Immature natural killer cell (primary cell): ENCODE measurements around the gene STX7. TPM values are rescaled to one million over a fixed set of nuclear protein-coding genes. Genes with fewer than 3 reads are reported as not detected.
A peak's percentile ranks its signal among the peaks of the same experiment; 100 is the strongest.

Experiments used
- DNase-seq, 3 donors: peaks; one replicate each; pipeline ENCODE4 v3.0.0; 2022; ENCODE audit warnings: mixed read lengths in 1 of 3
- H3K27ac Mint-ChIP-seq, 6 donors: one replicate each; pipeline ENCODE4 v1.8.0; 2020; ENCODE audit warnings: mixed read lengths in 6 of 6, mild to moderate bottlenecking in 5 of 6, inconsistent platforms in 4 of 6, moderate library complexity in 3 of 6
- H3K27me3 Mint-ChIP-seq, 3 donors: one replicate each; pipeline ENCODE4 v1.8.0; 2020 to 2021; ENCODE audit warnings: low read depth in 3 of 3, mild to moderate bottlenecking in 3 of 3, mixed read lengths in 3 of 3, moderate library complexity in 3 of 3, inconsistent platforms in 1 of 3
- H3K36me3 Mint-ChIP-seq, 3 donors: one replicate each; pipeline ENCODE4 v1.8.0; 2020; ENCODE audit warnings: mixed read lengths in 3 of 3, inconsistent platforms in 2 of 3, mild to moderate bottlenecking in 2 of 3
- H3K4me1 Mint-ChIP-seq, 2 donors: one replicate each; pipeline ENCODE4 v1.8.0; 2020; ENCODE audit warnings: inconsistent platforms in 2 of 2, mild to moderate bottlenecking in 2 of 2, mixed read lengths in 2 of 2, moderate library complexity in 1 of 2
- H3K4me3 Mint-ChIP-seq, 5 donors: one replicate each; pipeline ENCODE4 v1.8.0; 2020; ENCODE audit warnings: mild to moderate bottlenecking in 5 of 5, mixed read lengths in 5 of 5, inconsistent platforms in 3 of 5, moderate library complexity in 3 of 5
- H3K9me3 Mint-ChIP-seq, 6 donors: one replicate each; pipeline ENCODE4 v1.8.0; 2020; ENCODE audit warnings: mild to moderate bottlenecking in 6 of 6, mixed read lengths in 6 of 6, inconsistent platforms in 4 of 6, moderate library complexity in 3 of 6
- polyA plus RNA-seq, 3 donors: library from polyadenylated mRNA; unstranded; fragments of 300-500 nt; fragmentation: Illumina TruSeq; gene quantifications; one replicate each; pipeline ENCODE4 v1.2.3, GENCODE V29; 2021

STX7 gene
- polyA plus RNA-seq, 3 donors from 2014 or later = 25.5 to 37.2 (median 29.8) TPM

GRCh38 chr6:132446855-132447241, 66.1 kb downstream of the STX7 start:
- Mint-ChIP-seq H3K36me3 (peaks cover 4 to 23% (median 10%) of the 10 kb centered on the region in 3 donors), H3K27me3 (no peaks in the 10 kb centered on the region), H3K4me3 (no peak overlapping the region), H3K9me3 (peaks cover 0 to 13% (median 7%) of the 10 kb centered on the region in 6 donors), H3K4me1 (no peaks in the 10 kb centered on the region), H3K27ac (peak overlapping the region in 1 of 6 donors; percentile 9)
- no peak for DNase-seq

- H3K27me3 Mint-ChIP-seq = no peaks in the 10 kb centered on the region
- DNase-seq = no peak
- no peaks in the 10 kb centered on the region for H3K4me1 Mint-ChIP-seq
- H3K9me3 Mint-ChIP-seq = peaks cover 0 to 19% (median 10%) of the 10 kb centered on the region in 6 donors
- H3K27ac Mint-ChIP-seq = peak overlapping the region in 1 of 6 donors; percentile 12
- no peak overlapping the region for H3K4me3 Mint-ChIP-seq
- peaks cover 4 to 18% (median 11%) of the 10 kb centered on the region in 3 donors for H3K36me3 Mint-ChIP-seq
Measured at GRCh38 chr6:132446141-132446854, 66.6 kb downstream of the STX7 start.

DNA sequence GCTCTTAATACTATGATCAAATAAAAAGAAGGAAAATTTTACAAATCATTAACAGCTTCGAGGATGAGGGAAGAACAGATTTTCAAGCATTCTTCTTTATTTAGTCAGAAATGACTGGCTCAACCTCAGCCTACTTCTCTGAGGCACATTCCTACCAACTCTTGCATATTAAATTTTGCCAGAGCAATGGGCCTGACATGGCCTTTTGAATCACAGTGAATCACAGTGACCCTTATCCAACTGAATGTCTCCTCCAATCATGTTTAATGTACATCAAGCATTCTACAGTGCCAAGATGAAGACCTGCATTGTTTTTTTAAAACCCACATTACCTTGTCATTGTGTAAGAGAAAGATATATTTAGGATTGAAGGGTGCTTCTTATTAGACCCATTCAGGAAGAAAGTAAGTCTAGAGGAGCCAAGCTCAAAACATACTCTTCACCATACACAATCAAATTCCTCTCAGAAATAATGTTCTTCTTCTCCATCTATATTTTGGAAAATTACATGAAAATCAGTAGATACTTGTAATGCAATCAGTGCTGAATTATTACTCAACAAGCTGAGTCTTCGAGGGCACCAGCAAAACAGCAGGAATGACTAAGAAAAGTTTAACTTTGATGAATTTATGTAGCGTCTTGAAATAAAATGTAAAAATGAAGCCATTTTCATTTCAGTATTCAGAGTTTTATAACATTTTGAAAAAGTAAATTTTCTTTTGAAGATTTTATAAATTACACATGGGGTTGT, 67.5 kb downstream of the STX7 start:
- no peak overlapping the region for H3K4me3 Mint-ChIP-seq
- H3K27me3 Mint-ChIP-seq = no peaks in the 10 kb centered on the region

GRCh38 chr6:132443206-132443605, 69.7 kb downstream of the STX7 start:
- H3K27me3 Mint-ChIP-seq = peaks cover 0 to 3% (median 0%) of the 10 kb centered on the region in 3 donors
- H3K4me1 Mint-ChIP-seq = no peaks in the 10 kb centered on the region
- H3K27ac Mint-ChIP-seq = no peak overlapping the region
- H3K36me3 Mint-ChIP-seq = peaks cover 0 to 11% (median 4%) of the 10 kb centered on the region in 3 donors
- no peak overlapping the region for H3K4me3 Mint-ChIP-seq
- peaks cover 0 to 19% (median 10%) of the 10 kb centered on the region in 6 donors for H3K9me3 Mint-ChIP-seq
- DNase-seq = no peak

More for the DNA sequence above, 67.5 kb downstream of the STX7 start:
- peaks cover 0 to 19% (median 10%) of the 10 kb centered on the region in 6 donors for H3K9me3 Mint-ChIP-seq
- H3K4me1 Mint-ChIP-seq = no peaks in the 10 kb centered on the region
- no peak for DNase-seq
- peaks cover under 1 to 11% (median 11%) of the 10 kb centered on the region in 3 donors for H3K36me3 Mint-ChIP-seq
- H3K27ac Mint-ChIP-seq = no peak overlapping the region

DNA sequence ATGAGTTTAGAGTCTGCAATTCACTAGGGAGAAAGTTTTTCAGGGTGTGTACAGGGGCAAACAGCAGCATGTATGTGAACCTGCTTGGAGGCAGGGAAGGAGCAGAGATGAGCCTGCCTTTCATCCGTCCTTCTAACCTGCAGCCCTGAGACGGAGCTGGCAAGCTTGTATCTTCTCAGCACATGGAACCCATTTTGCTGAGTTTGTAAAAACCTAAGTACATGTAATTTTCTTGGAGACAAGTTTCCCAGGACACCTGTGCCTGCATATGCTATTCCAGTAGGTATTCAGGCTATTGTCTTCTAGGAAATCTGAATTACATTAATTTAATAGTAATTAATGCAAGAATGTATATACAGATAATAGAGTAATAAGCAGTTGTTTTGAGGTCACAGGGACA, 82.8 kb downstream of the STX7 start:
- no peak for DNase-seq

GRCh38 chr6:132425176-132425575, 87.7 kb downstream of the STX7 start:
- Mint-ChIP-seq H3K4me3 (no peak overlapping the region), H3K9me3 (peaks cover 2 to 20% (median 17%) of the 10 kb centered on the region in 6 donors), H3K27me3 (peaks cover 3 to 9% (median 3%) of the 10 kb centered on the region in 3 donors), H3K36me3 (no peaks in the 10 kb centered on the region), H3K27ac (no peak overlapping the region), H3K4me1 (no peaks in the 10 kb centered on the region)
- no peak for DNase-seq

More for the DNA sequence above, 82.8 kb downstream of the STX7 start:
- H3K27ac Mint-ChIP-seq = no peak overlapping the region
- H3K36me3 Mint-ChIP-seq = no peaks in the 10 kb centered on the region
- peaks cover 0 to 1% (median 0%) of the 10 kb centered on the region in 6 donors for H3K9me3 Mint-ChIP-seq
- H3K4me3 Mint-ChIP-seq = no peak overlapping the region
- H3K4me1 Mint-ChIP-seq = no peaks in the 10 kb centered on the region
- H3K27me3 Mint-ChIP-seq = peaks cover 0 to 26% (median 3%) of the 10 kb centered on the region in 3 donors

GRCh38 chr6:132423839-132424238, 89.1 kb downstream of the STX7 start:
- H3K4me3 Mint-ChIP-seq = no peak overlapping the region

DNA sequence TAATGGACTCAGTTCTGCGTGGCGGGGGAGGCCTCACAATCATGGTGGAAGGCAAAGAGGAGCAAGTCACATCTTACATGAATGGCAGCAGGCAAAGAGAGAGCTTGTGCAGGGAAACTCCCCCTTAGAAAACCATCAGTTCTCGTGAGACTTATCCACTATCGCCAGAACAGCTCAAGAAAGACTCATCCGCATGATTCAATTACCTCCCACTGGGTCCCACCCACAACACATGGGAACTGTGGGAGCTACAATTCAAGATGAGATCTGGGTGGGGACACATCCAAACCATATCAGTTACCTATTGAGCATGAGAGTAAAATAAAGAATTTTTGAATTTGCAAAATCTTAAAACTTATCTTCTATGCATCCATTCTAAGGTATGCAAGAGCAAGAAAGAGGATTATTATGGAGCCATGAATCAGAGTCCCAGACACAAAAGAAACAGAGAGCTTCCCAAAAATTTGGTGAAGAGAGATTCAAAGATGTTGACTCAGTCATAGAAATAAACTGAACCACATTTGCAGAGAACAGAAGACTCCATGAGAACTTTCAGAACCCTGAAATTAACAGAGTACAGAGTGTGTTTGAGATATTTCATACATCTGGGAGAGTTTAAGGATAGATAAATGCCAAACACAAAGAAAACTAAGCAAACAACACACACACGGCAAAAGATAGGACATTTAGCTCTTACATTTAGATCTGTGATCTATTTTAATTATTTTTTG, 94.5 kb downstream of the STX7 start:
- H3K27me3 Mint-ChIP-seq = peaks cover 6 to 10% (median 8%) of the 10 kb centered on the region in 3 donors
- peaks cover 3 to 20% (median 14%) of the 10 kb centered on the region in 6 donors for H3K9me3 Mint-ChIP-seq
- no peak overlapping the region for H3K27ac Mint-ChIP-seq
- H3K36me3 Mint-ChIP-seq = no peaks in the 10 kb centered on the region
- no peak overlapping the region for H3K4me3 Mint-ChIP-seq
- no peak for DNase-seq
- no peaks in the 10 kb centered on the region for H3K4me1 Mint-ChIP-seq

More at GRCh38 chr6:132423839-132424238, 89.1 kb downstream of the STX7 start:
- Mint-ChIP-seq H3K9me3 (peaks cover 3 to 20% (median 17%) of the 10 kb centered on the region in 6 donors), H3K36me3 (no peaks in the 10 kb centered on the region), H3K27ac (no peak overlapping the region), H3K4me1 (no peaks in the 10 kb centered on the region), H3K27me3 (peaks cover 3 to 6% (median 4%) of the 10 kb centered on the region in 3 donors)
- DNase-seq = no peak

GRCh38 chr6:132414761-132415160, 98.2 kb downstream of the STX7 start:
- Mint-ChIP-seq H3K9me3 (peaks cover 0 to 5% (median 0%) of the 10 kb centered on the region in 6 donors), H3K27me3 (peaks cover 6 to 12% (median 9%) of the 10 kb centered on the region in 3 donors), H3K4me1 (no peaks in the 10 kb centered on the region), H3K4me3 (no peak overlapping the region), H3K27ac (no peak overlapping the region), H3K36me3 (no peaks in the 10 kb centered on the region)
- DNase-seq = no peak

GRCh38 chr6:132414322-132414721, 98.6 kb downstream of the STX7 start:
- H3K4me1 Mint-ChIP-seq = no peaks in the 10 kb centered on the region
- no peak for DNase-seq
- H3K9me3 Mint-ChIP-seq = peaks cover 0 to 2% (median 0%) of the 10 kb centered on the region in 6 donors
- H3K27ac Mint-ChIP-seq = no peak overlapping the region
- H3K27me3 Mint-ChIP-seq = peaks cover 6 to 10% (median 9%) of the 10 kb centered on the region in 3 donors
- no peaks in the 10 kb centered on the region for H3K36me3 Mint-ChIP-seq
- H3K4me3 Mint-ChIP-seq = no peak overlapping the region

DNA sequence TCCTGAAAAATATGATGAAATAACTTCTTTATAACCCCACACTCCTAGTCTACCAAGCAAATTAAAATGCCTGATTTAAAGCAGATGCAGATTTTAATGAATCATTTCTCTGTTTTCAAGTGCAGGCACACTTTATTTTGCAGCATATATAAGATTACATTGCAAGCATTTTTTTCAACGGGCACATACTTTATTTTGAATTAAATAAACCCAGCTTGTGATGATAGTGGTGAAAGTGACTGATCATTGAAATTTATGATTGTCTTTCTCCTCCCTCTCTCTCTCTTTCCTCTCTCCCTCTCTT, 99.5 kb downstream of the STX7 start:
- Mint-ChIP-seq H3K27me3 (peaks cover 6 to 10% (median 10%) of the 10 kb centered on the region in 3 donors), H3K4me3 (no peak overlapping the region), H3K36me3 (no peaks in the 10 kb centered on the region), H3K9me3 (peaks cover 0 to 2% (median 0%) of the 10 kb centered on the region in 6 donors), H3K4me1 (no peaks in the 10 kb centered on the region), H3K27ac (no peak overlapping the region)
- no peak for DNase-seq

DNA sequence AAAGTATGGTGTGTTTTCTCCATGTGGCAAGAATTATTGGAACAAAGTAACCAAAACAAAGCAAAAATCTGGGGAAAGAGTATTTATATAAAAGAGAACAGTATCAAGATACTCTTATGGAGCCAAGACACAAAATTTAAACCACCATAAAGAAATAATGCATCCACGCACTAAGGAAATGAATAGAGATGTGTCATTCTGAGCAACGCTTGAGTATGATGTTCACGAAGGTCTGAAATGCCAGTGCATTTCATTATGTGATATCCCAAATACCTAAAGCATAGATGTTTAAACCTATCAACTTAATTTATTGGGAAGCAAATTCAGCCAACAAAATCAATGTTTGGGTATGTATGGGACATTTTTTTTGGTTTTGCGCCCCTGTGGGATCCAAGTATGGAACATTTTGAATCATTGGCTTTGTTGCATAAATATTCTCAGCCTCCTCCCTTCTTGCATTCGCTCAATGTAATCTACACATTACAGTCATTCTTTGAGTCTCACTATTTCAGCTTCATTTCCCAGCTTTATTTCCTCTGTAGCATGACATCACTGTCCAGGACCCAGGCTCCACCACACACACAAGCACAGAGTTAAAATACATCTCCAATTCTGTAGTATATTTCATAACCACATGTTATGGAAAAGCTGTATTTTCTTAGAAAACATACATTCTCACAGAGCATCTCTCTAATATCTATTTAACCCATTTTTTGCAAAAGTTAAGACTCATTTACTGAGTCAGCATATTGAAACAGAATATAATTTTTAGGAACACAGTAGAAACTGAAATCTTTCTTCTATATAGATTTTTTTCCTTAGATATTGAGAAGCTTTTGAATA, 100.0 kb downstream of the STX7 start:
- Mint-ChIP-seq H3K4me1 (no peaks in the 10 kb centered on the region), H3K9me3 (peaks cover 0 to 2% (median 0%) of the 10 kb centered on the region in 6 donors), H3K27me3 (peaks cover 7 to 10% (median 8%) of the 10 kb centered on the region in 3 donors), H3K36me3 (no peaks in the 10 kb centered on the region), H3K27ac (no peak overlapping the region), H3K4me3 (no peak overlapping the region)
- no peak for DNase-seq

- no peak overlapping the region for H3K27ac Mint-ChIP-seq
- H3K9me3 Mint-ChIP-seq = no peaks in the 10 kb centered on the region
- DNase-seq = no peak
- peaks cover 6 to 10% (median 7%) of the 10 kb centered on the region in 3 donors for H3K27me3 Mint-ChIP-seq
- H3K36me3 Mint-ChIP-seq = no peaks in the 10 kb centered on the region
- no peak overlapping the region for H3K4me3 Mint-ChIP-seq
- no peaks in the 10 kb centered on the region for H3K4me1 Mint-ChIP-seq
Measured at GRCh38 chr6:132411296-132411695, 101.6 kb downstream of the STX7 start.
